NCI-H82 treated with DMSO at 0.1 percent for 48 hours (cell line): ENCODE data around the gene ZBTB8OS.
A peak's percentile ranks its signal among the peaks of the same experiment; 100 is the strongest.

Experiments used
- DNase-seq: peaks from one replicate; lab custom pipeline; 2025; ENCODE audit not compliant: unreplicated experiment; lab: John Stamatoyannopoulos, UW

ZBTB8OS gene

DNA sequence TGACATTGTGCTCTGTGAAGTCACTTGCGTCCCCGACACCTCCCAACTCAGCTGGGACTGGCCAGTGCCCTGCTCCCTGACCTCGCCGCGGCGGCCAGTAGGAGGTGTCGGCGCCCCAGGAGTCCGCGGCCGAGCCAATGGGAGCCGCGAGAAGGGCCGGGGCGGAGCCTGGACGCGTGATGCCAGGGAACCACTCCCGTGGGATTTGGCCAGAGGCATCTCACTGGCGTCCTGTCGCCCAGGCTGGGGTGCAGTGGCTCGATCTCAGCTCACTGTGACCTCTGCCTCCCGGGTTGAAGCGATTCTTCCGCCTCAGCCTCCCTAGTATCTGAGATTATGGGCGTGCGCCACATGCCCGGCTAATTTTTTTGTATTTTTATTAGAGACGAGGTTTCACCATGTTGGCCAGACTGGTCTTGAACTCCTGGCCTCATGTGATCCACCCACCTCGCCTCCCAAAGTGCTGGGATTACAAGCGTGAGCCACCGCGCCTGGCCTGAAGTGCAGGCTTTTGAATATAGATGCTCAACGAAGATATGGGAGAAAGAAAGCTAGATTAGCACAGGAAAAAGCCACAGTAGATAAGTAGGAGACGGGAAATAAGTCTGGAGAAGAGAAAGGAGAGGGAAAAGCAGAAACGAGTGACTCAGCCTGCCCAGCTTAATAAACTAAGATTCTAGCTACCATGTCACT lies 38.0 kb downstream of the ZBTB8OS start:
- DNase-seq: peak; percentile 45

DNA sequence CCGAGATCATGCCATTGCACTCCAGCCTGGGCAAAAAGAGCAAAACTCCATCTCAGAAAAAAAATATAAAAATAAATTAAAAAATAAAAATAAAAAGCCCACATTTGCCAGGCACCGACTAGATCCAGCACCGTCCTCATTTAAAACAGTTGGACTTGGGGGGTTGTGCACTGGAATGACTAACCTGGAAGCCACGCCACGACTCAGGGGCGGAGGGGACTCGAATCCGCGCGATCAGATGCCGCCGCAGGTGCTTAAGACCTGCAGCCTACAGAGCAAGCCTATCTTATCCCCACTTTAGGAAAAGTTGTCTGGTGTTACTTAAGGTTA lies 38.5 kb downstream of the ZBTB8OS start:
- DNase-seq: no peak

DNA sequence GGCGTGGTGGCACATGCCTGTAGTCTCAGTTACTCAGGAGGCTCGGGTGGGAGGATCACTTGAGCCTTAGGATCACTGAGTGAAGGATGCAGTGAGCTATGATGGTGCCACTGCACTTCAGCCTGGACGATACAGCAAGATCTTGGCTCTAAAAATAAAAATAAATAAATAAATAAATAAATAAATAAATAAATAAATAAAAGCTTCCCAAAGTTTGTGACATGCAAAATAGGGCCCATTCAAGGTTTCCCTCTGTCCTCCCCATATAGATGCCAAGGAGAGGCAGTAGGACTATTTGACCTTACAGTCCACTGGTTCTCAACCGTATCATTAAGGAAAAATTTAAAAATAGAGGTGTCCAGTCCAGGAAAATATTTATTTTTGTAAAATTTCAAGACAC lies 41.2 kb downstream of the ZBTB8OS start:
- DNase-seq: no peak

DNA sequence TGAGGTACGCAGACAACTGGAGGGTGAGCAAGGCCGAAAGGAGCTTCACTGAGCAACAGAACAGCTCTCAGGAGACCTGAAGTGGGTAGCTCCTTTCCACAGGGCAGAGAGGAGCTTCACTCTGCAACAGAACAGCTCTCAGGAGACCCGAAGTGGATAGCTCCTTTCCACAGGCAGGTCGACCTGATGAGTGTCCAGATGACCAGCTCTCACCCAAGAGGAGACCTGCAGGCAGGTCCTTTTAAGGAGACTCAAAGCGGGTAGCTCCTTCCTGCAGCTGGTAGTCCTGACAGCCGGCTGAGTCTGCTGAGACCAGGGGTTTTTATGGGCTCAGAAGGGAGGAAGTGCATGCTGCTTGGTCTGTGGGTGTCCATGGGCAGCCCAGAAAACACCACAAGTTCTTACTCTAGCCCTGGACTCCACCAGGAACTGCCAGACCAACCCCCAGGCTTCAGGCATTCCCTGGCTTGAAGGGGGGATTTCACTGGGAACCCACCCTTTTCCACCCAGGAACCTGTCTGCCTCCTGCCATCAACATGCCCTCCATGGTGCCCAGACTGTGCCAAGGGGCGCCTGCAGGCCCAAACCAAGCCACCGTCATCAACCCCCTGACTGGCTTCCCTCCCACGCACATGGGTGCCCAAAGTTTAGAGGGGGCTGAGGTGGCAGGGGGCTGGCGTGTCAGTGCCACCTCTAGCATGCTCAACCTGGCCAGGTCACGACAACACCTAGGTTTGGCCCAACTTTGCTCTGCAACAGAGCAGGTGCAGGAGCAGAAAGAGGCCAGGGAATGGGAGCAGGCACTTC lies 43.6 kb downstream of the ZBTB8OS start:
- no peak for DNase-seq

DNA sequence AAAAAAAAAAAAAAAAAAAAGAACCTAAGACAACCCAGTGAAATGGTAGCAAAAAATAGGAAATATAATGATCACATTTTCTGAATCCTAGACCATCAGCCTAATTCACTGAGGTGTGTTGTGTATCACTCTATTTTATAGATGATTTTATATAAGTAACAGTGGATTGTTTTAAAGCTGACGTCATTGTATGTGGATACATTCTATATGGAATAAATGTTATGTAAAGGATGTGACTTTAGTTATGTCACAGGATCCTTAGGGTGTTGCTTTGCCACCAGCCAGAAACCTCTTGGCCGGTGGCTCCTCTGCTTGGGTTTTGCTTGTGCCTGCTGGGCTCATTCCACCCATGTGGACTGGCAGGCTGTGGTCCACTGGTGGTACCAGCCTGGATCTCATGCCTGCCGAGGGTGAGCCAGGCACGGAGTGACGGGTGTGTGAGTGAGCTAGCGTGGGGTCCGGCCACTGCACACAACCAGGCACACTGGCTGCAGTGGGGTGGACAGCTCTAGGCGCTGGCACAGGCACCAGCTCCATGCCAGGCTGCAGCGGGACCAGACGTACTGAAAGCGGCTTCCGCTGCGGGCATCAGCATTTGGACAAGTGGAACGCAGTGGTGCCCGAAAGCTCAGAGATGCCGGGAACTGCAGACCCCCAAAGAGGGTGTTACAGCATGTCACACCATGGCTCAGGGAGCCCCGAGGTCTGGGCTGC lies 44.5 kb downstream of the ZBTB8OS start:
- no peak for DNase-seq

DNA sequence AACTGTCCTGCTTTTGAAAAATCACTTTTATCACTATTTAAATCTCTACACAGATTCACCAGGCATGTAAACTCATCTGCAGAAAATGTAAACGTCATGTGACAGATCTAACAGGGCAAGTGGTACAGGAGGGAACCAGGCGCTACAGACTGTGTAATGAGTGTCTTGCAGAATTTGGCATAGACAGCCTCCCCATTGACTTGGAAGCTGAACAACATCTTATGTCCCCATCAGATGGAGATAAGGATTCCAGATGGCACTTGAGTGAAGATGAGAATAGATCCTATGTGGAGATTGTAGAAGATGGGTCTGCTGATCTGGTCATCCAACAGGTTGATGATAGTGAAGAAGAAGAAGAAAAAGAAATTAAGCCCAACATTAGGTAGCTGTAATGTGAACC lies 50.3 kb downstream of the ZBTB8OS start:
- no peak for DNase-seq

DNA sequence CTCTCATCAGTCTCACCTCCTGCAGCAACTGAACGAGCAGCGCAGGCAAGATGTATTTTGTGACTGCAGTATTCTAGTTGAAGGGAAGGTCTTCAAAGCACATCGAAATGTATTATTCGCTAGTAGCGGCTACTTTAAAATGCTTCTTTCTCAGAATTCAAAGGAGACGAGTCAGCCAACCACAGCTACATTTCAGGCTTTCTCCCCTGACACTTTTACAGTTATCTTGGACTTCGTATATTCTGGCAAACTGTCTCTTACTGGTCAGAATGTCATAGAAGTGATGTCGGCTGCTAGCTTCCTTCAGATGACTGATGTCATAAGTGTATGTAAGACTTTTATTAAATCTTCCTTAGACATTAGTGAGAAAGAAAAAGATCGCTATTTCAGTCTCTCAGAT lies 57.4 kb downstream of the ZBTB8OS start:
- DNase-seq: no peak

DNA sequence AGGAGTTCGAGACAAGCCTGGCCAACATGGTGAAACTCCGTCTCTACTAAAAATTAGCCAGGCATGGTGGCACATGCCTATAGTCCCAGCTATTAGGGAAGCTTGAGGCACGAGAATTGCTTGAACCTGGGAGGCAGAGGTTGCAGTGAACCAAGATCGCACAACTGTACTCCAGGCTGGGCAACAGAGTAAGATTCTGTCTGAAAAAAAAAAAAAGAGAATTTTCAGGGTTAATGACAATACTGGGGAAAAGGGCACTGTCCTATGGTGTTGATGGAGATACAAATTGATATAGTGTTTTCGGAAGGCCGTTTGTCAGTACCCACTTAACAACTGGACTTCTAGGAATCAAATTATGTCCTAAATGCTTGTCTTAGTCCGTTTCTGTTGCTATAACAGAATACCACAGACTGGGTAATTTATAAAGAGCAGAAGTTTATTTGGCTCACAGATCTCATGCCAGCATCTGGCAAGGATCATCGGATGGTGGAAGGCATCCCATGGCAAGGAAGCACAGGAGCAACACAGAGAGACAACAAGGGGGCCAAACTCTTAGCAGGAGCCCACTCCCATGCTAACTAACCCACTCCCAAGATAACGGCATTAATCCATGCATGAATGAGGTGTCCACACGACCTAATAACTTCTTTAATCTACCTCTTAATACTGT lies 69.9 kb downstream of the ZBTB8OS start:
- no peak for DNase-seq
